Upper lobe of left lung (tissue), 6 donors: ENCODE data around the gene TMEM168. TPM values are rescaled to one million over a fixed set of nuclear protein-coding genes. Genes with fewer than 3 reads are reported as not detected.
A peak's percentile ranks its signal among the peaks of the same experiment; 100 is the strongest.

Source experiments
- ATAC-seq, 2 donors: fragments of 200-7000 bp; cut with Tn5 transposase; one replicate each; pipeline ENCODE4 v1.9.1; 2022; ENCODE audit warnings: mild to moderate bottlenecking in 2 of 2, moderate library complexity in 2 of 2; ENCODE audit not compliant: low FRiP score in 2 of 2
- DNase-seq, 2 donors: peaks; one replicate each; pipeline ENCODE4 v3.0.0-alpha.2; 2019 to 2020
- H3K27ac ChIP-seq, 4 donors: fragments of 200-600 bp; sonication (generic); one replicate each; pipeline ENCODE4 v1.5.1; 2016 to 2019
- H3K27me3 ChIP-seq, 4 donors: fragments of 200-600 bp; sonication (generic); one replicate each; pipeline ENCODE4 v1.5.1; 2017 to 2019
- H3K36me3 ChIP-seq, 4 donors: fragments of 200-600 bp; sonication (generic); one replicate each; pipeline ENCODE4 v1.5.1; 2016 to 2019
- H3K4me1 ChIP-seq, 4 donors: fragments of 200-600 bp; sonication (generic); one replicate each; pipeline ENCODE4 v1.5.1; 2018 to 2019
- H3K4me3 ChIP-seq, 4 donors: fragments of 200-600 bp; sonication (generic); one replicate each; pipeline ENCODE4 v1.5.1; 2017 to 2019; ENCODE audit warnings: mild to moderate bottlenecking in 2 of 4, moderate library complexity in 1 of 4
- H3K9me3 ChIP-seq, 4 donors: fragments of 200-600 bp; sonication (generic); one replicate each; pipeline ENCODE4 v1.5.1; 2018 to 2019
- EP300 ChIP-seq, 4 donors: sonication (generic); formaldehyde crosslinking; IDR thresholded peaks; one replicate each; pipeline ENCODE4 v1.5.1; 2017; ENCODE audit warnings: antibody characterized with exemption in 4 of 4, control low read depth in 2 of 4
- POLR2A ChIP-seq, 4 donors: fragments of 450-650 bp; IDR thresholded peaks; one replicate each; pipeline ENCODE4 v1.5.1; 2016 to 2017; ENCODE audit warnings: antibody characterized with exemption in 4 of 4, mild to moderate bottlenecking in 2 of 4
- POLR2AphosphoS5 ChIP-seq, 2 donors: sonication (generic); formaldehyde crosslinking; IDR thresholded peaks; one replicate each; pipeline ENCODE4 v1.5.1; 2017; ENCODE audit warnings: antibody characterized with exemption in 2 of 2
- WGBS, 2 donors: methylation state at CpG; one replicate each; pipeline ENCODE4 v1.1.5; 2017 to 2018; 5-methylcytosine and 5-hydroxymethylcytosine counted together
- total RNA-seq, 6 donors: library from RNA; depleted of rRNA in 4 of 6; stranded (reverse); fragments of >200 nt in 4 of 6; gene quantifications; one replicate each; pipeline versions ENCODE4 v1.1.0 to v1.2.1, GENCODE V29; 2016 to 2021
- TF ChIP-seq, protein P1 (sequence below), 6 experiments: fragments of 450-650 bp in 4 of 6; fragments of 200-600 bp in 2 of 6; sonication (generic) in 2 of 6; IDR thresholded peaks; one replicate each; pipeline ENCODE4 v1.5.1; 2016 to 2019; ENCODE audit warnings: antibody characterized with exemption in 6 of 6
- donor health status: DM: no; HTN: no; CAD: no; lungs with moderate emphysema.
- donor health status: DM: no; HTN: yes; CAD: no; lungs with severe emphysema.

The TMEM168 gene
- total RNA-seq, 6 donors from 2014 or later = 9.5 to 33.0 (median 20.4) TPM

- Histone ChIP-seq H3K4me1 (no peaks in the 10 kb centered on the region), H3K27ac (no peak overlapping the region), H3K4me3 (no peak overlapping the region), H3K9me3 (no peaks in the 10 kb centered on the region), H3K36me3 (peaks cover 0 to 9% (median 2%) of the 10 kb centered on the region in 4 donors), H3K27me3 (no peaks in the 10 kb centered on the region)
- ATAC-seq (no peak), DNase-seq (no peak)
- no peak for TF ChIP-seq POLR2AphosphoS5 (IDR thresholded peaks at IDR 0.05)
- no peak for TF ChIP-seq POLR2A (IDR thresholded peaks at IDR 0.05)
- TF ChIP-seq, protein P1, sequence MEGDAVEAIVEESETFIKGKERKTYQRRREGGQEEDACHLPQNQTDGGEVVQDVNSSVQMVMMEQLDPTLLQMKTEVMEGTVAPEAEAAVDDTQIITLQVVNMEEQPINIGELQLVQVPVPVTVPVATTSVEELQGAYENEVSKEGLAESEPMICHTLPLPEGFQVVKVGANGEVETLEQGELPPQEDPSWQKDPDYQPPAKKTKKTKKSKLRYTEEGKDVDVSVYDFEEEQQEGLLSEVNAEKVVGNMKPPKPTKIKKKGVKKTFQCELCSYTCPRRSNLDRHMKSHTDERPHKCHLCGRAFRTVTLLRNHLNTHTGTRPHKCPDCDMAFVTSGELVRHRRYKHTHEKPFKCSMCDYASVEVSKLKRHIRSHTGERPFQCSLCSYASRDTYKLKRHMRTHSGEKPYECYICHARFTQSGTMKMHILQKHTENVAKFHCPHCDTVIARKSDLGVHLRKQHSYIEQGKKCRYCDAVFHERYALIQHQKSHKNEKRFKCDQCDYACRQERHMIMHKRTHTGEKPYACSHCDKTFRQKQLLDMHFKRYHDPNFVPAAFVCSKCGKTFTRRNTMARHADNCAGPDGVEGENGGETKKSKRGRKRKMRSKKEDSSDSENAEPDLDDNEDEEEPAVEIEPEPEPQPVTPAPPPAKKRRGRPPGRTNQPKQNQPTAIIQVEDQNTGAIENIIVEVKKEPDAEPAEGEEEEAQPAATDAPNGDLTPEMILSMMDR (IDR thresholded peaks at IDR 0.05) = no peak
- TF ChIP-seq EP300 (IDR thresholded peaks at IDR 0.05) = no peak
Measured at GRCh38 chr7:112821345-112821744, 31.2 kb upstream of the TMEM168 start.

- Histone ChIP-seq H3K4me3 (no peak overlapping the region), H3K27ac (no peak overlapping the region), H3K36me3 (peaks cover 0 to 9% (median 2%) of the 10 kb centered on the region in 4 donors), H3K4me1 (no peaks in the 10 kb centered on the region), H3K27me3 (no peaks in the 10 kb centered on the region), H3K9me3 (no peaks in the 10 kb centered on the region)
- no peak for TF ChIP-seq EP300 (IDR thresholded peaks at IDR 0.05)
- no peak for TF ChIP-seq POLR2A (IDR thresholded peaks at IDR 0.05)
- TF ChIP-seq, protein P1 (IDR thresholded peaks at IDR 0.05) = no peak
- no peak for TF ChIP-seq POLR2AphosphoS5 (IDR thresholded peaks at IDR 0.05)
- 80 to 84% methylated on average over 3 of the region's 3 CpGs for WGBS, 2 donors
- DNase-seq (no peak), ATAC-seq (no peak)
Measured at GRCh38 chr7:112819536-112819935, 29.3 kb upstream of the TMEM168 start.

- ATAC-seq (no peak), DNase-seq (no peak)
- Histone ChIP-seq H3K4me1 (no peaks in the 10 kb centered on the region), H3K27ac (no peak overlapping the region), H3K4me3 (no peak overlapping the region), H3K9me3 (no peaks in the 10 kb centered on the region), H3K36me3 (no peaks in the 10 kb centered on the region), H3K27me3 (no peaks in the 10 kb centered on the region)
- TF ChIP-seq EP300 (IDR thresholded peaks at IDR 0.05) = no peak
- no peak for TF ChIP-seq POLR2A (IDR thresholded peaks at IDR 0.05)
- no peak for TF ChIP-seq POLR2AphosphoS5 (IDR thresholded peaks at IDR 0.05)
- TF ChIP-seq, protein P1 (IDR thresholded peaks at IDR 0.05) = no peak
- WGBS, 2 donors = 91 to 93% methylated on average over 4 of the region's 4 CpGs
Measured at GRCh38 chr7:112806156-112806555, 16.0 kb upstream of the TMEM168 start.

DNA sequence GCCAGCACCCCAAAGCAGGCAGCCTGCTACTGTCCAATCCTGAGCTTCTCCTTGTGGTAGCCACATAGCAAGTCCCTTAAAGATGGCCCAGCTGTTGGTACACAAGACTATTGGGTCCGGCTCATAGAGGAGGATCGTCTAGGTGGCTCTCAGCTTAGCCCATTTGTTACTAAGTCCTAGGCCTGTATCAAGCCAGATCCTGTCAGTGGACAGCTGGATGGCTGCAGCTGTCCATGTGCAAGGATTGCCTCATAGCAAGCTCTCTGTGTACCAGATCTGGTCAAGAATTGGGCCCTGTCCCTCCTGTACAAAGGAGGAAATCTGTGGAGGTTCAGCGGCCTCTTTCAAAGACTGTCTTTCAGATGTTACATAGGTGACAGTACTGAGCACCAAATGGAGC lies 12.2 kb upstream of the TMEM168 start:
- no peak overlapping the region for H3K4me3 ChIP-seq
- WGBS, 2 donors = 96% methylated on average over 3 of the region's 3 CpGs; no CpG with 5 or more reads in 1 of the 2 donors
- DNase-seq (no peak), ATAC-seq (peak in 1 of 2 donors; percentile 13)
- H3K27me3 ChIP-seq = no peaks in the 10 kb centered on the region
- H3K9me3 ChIP-seq = no peaks in the 10 kb centered on the region
- no peaks in the 10 kb centered on the region for H3K4me1 ChIP-seq
- no peak for TF ChIP-seq EP300 (IDR thresholded peaks at IDR 0.05)
- TF ChIP-seq POLR2A (IDR thresholded peaks at IDR 0.05) = no peak
- H3K36me3 ChIP-seq = no peaks in the 10 kb centered on the region
- H3K27ac ChIP-seq = no peak overlapping the region

DNA sequence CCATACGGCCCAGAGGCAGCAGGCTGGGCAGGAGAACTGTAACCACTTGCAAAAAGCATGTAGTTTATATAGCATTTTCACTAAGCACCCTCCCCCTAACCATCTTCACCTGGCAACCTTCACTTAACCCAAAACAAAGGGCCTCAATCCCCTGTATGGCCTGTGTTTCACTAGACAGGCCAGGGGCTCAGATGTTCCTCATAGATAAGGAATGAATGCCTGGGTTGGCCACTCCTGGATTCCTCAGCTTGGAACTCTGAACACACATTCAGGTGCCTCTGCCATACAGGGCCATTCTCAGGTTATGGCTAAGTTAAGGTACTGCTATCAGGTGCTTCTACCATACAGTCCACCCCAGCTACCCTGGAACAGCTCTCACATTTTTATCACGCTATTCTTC lies 10.3 kb upstream of the TMEM168 start:
- no peaks in the 10 kb centered on the region for H3K27me3 ChIP-seq
- TF ChIP-seq POLR2A (IDR thresholded peaks at IDR 0.05) (no peak), POLR2AphosphoS5 (IDR thresholded peaks at IDR 0.05) (no peak), EP300 (IDR thresholded peaks at IDR 0.05) (no peak)
- TF ChIP-seq, protein P1 (IDR thresholded peaks at IDR 0.05) = no peak
- WGBS, 2 donors = 80 to 94% methylated on average over 2 of the region's 2 CpGs
- no peak overlapping the region for H3K27ac ChIP-seq
- no peaks in the 10 kb centered on the region for H3K36me3 ChIP-seq
- DNase-seq (no peak), ATAC-seq (no peak)
- no peak overlapping the region for H3K4me3 ChIP-seq
- H3K4me1 ChIP-seq = no peaks in the 10 kb centered on the region
- H3K9me3 ChIP-seq = no peaks in the 10 kb centered on the region
